ENCODE results near the gene ELL2. TPM values are rescaled to one million over a fixed set of nuclear protein-coding genes. Genes with fewer than 3 reads are reported as not detected.

Gene ELL2
- total RNA-seq, 1 donor from 2014 or later: 57.5 TPM

- Histone ChIP-seq H3K4me1 (no peaks in the 10 kb centered on the region), H3K27ac (no peak overlapping the region), H3K36me3 (no peaks in the 10 kb centered on the region), H3K9me3 (no peaks in the 10 kb centered on the region), H3K27me3 (ENCODE audit: low read depth) (no peaks in the 10 kb centered on the region), H3K4me3 (no peak overlapping the region)
- intact Hi-C loops (cut with DNase I): no loop called here
- no peak for TF ChIP-seq CTCF (IDR thresholded peaks at IDR 0.05)
- no peak for DNase-seq
- ATAC-seq: no peak
Measured at GRCh38 chr5:95983509-95983908, 21.9 kb upstream of the ELL2 start.

DNA sequence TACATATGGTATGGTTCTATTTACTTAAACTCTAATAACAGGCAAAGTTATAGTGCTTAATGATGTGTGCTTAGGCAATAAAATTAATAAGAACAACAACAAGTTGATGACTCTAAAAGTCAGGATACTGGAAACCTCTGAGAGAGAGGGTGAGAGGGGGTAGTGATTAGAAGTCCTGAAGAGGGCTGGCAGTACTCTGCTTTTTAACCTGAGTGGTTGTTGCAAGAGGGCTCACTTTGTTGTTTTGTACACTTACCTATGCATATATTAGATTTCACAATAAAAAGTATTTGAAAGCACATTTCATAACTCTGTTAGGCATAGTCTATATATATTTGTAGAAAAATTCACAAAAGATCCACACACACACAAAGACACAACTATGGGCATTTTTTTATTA is 21.4 kb upstream of the ELL2 start:
- ATAC-seq (peak in 1 of 2 donors; percentile 40), DNase-seq (no peak)
- intact Hi-C loops (cut with DNase I): no loop called here
- H3K4me1 ChIP-seq: no peaks in the 10 kb centered on the region
- no peaks in the 10 kb centered on the region for H3K9me3 ChIP-seq
- H3K27me3 ChIP-seq (ENCODE audit: low read depth): no peaks in the 10 kb centered on the region
- H3K27ac ChIP-seq: no peak overlapping the region
- no peaks in the 10 kb centered on the region for H3K36me3 ChIP-seq
- H3K4me3 ChIP-seq: no peak overlapping the region
- no peak for TF ChIP-seq CTCF (IDR thresholded peaks at IDR 0.05)

- Histone ChIP-seq H3K4me3 (no peak overlapping the region), H3K27ac (no peak overlapping the region), H3K4me1 (no peaks in the 10 kb centered on the region), H3K9me3 (no peaks in the 10 kb centered on the region), H3K36me3 (no peaks in the 10 kb centered on the region), H3K27me3 (ENCODE audit: low read depth) (no peaks in the 10 kb centered on the region)
- no peak for ATAC-seq
- intact Hi-C loops (cut with DNase I): no loop called here
- no peak for DNase-seq
- TF ChIP-seq CTCF (IDR thresholded peaks at IDR 0.05): no peak
Measured at GRCh38 chr5:95976606-95977005, 15.0 kb upstream of the ELL2 start.

DNA sequence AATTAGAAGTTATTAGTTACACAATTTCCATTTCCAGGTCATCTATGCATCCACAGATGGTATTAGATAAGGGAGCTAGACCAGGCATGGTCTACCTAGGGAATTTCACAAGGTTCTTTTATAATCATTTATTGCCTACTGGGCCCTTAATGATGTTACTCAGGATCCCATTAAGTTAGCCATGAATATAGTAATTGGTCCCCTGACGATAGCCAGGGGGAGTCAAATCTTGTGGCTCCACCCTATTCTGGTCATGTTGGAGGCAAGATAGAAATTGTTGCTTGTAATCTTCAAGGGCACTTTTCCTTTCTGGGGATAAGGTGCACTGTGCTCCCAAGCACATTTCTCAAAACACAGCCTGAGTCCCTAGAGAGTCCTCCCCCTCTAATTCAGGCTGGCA is 14.1 kb upstream of the ELL2 start:
- no peak for TF ChIP-seq CTCF (IDR thresholded peaks at IDR 0.05)
- H3K4me3 ChIP-seq: no peak overlapping the region
- no peak for DNase-seq
- intact Hi-C loops (cut with DNase I): no loop called here
- no peaks in the 10 kb centered on the region for H3K36me3 ChIP-seq
- no peaks in the 10 kb centered on the region for H3K9me3 ChIP-seq
- no peaks in the 10 kb centered on the region for H3K4me1 ChIP-seq
- no peaks in the 10 kb centered on the region for H3K27me3 ChIP-seq (ENCODE audit: low read depth)
- ATAC-seq: no peak
- no peak overlapping the region for H3K27ac ChIP-seq

GRCh38 chr5:95973793-95974325 is 12.2 kb upstream of the ELL2 start:
- H3K4me3 ChIP-seq: no peak overlapping the region
- peak; percentile 45 to 58 for ATAC-seq
- no peaks in the 10 kb centered on the region for H3K36me3 ChIP-seq
- intact Hi-C loops (cut with DNase I): no loop called here
- no peak for TF ChIP-seq CTCF (IDR thresholded peaks at IDR 0.05)
- H3K27ac ChIP-seq: no peak overlapping the region
- no peaks in the 10 kb centered on the region for H3K27me3 ChIP-seq (ENCODE audit: low read depth)
- no peaks in the 10 kb centered on the region for H3K4me1 ChIP-seq
- no peaks in the 10 kb centered on the region for H3K9me3 ChIP-seq
- no peak for DNase-seq

DNA sequence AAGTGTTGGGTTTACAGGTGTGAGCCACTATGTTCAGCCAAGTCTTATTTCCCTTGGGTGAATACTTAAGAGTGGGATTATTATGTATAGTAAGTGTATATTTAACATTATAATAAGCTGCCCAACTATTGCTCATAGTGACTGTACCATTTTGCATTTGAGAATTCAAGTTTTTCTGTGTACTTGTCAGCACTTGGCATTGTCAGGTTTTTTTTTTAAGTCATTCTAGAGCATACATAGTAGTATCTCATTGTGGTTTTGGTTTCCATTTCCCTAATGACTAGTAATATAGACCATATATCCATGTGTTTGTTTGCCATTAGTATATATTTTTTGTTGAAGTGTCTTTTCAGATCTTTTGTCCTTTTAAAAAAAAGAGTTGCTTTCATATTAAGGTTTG is 10.5 kb upstream of the ELL2 start:
- no peak for TF ChIP-seq CTCF (IDR thresholded peaks at IDR 0.05)
- H3K4me3 ChIP-seq: no peak overlapping the region
- intact Hi-C loops (cut with DNase I): no loop called here
- H3K9me3 ChIP-seq: no peaks in the 10 kb centered on the region
- ATAC-seq (no peak), DNase-seq (no peak)
- H3K27ac ChIP-seq: no peak overlapping the region
- H3K36me3 ChIP-seq: no peaks in the 10 kb centered on the region
- H3K4me1 ChIP-seq: no peaks in the 10 kb centered on the region
- no peaks in the 10 kb centered on the region for H3K27me3 ChIP-seq (ENCODE audit: low read depth)
